Stimulated activated CD8-positive, alpha-beta memory T cell treated with anti-CD3 and anti-CD28 coated beads, Interleukin-12 subunit alpha, Interleukin-12 subunit beta, amount 100 ng/mL, for 4 hours (primary cell): ENCODE data around the gene SH3BP1.

Source experiments
- DNase-seq: peaks from one replicate; pipeline ENCODE4 v3.0.0-alpha.2; 2020; ENCODE audit warnings: low read depth

Gene SH3BP1

GRCh38 chr22:37616201-37617083, 23.0 kb upstream of the SH3BP1 start:
- no peak for DNase-seq

GRCh38 chr22:37617431-37617830, 22.0 kb upstream of the SH3BP1 start:
- no peak for DNase-seq

GRCh38 chr22:37618072-37618656, 21.3 kb upstream of the SH3BP1 start:
- DNase-seq = no peak

GRCh38 chr22:37618674-37619073, 20.8 kb upstream of the SH3BP1 start:
- no peak for DNase-seq

GRCh38 chr22:37619991-37620390, 19.5 kb upstream of the SH3BP1 start:
- DNase-seq = no peak

- DNase-seq = no peak
These were observed 18.1 kb upstream of the SH3BP1 start for GRCh38 chr22:37621352-37621860.

GRCh38 chr22:37623075-37624016, 16.1 kb upstream of the SH3BP1 start:
- peak; percentile 58 for DNase-seq

- no peak for DNase-seq
These were observed 15.5 kb upstream of the SH3BP1 start for GRCh38 chr22:37624017-37624365.

- no peak for DNase-seq
These were observed 14.6 kb upstream of the SH3BP1 start for GRCh38 chr22:37624876-37625275.

- DNase-seq = no peak
These were observed 13.7 kb upstream of the SH3BP1 start for GRCh38 chr22:37625737-37626136.

- DNase-seq = no peak
These were observed 13.3 kb upstream of the SH3BP1 start for GRCh38 chr22:37626144-37626543.

- DNase-seq = no peak
These were observed 12.9 kb upstream of the SH3BP1 start for GRCh38 chr22:37626556-37627075.

- DNase-seq = no peak
These were observed 12.3 kb upstream of the SH3BP1 start for GRCh38 chr22:37627121-37627520.

- DNase-seq = no peak
These were observed 11.9 kb upstream of the SH3BP1 start for GRCh38 chr22:37627545-37627944.

- DNase-seq = no peak
These were observed 10.6 kb upstream of the SH3BP1 start for GRCh38 chr22:37628830-37629229.

GRCh38 chr22:37629928-37630327, 9.5 kb upstream of the SH3BP1 start:
- no peak for DNase-seq

GRCh38 chr22:37630839-37631435, 8.5 kb upstream of the SH3BP1 start:
- no peak for DNase-seq

GRCh38 chr22:37631448-37632173, 7.9 kb upstream of the SH3BP1 start:
- no peak for DNase-seq

GRCh38 chr22:37632174-37633088, 7.0 kb upstream of the SH3BP1 start:
- DNase-seq = no peak

GRCh38 chr22:37633089-37633624, 6.3 kb upstream of the SH3BP1 start:
- DNase-seq = no peak
